Tibial nerve (tissue), 4 donors: ENCODE measurements around the gene GAK. TPM values are rescaled to one million over a fixed set of nuclear protein-coding genes. Genes with fewer than 3 reads are reported as not detected.

ENCODE experiments used
- DNase-seq, 2 donors: peaks; one replicate each; pipeline ENCODE4 v3.0.0-alpha.2; 2019; ENCODE audit warnings: low spot score in 2 of 2
- H3K27ac ChIP-seq, 4 donors: fragments of 200-600 bp; sonication (generic) in 3 of 4; one replicate each; pipeline ENCODE4 v1.5.1; 2017 to 2019; ENCODE audit warnings: mild to moderate bottlenecking in 1 of 4
- H3K27me3 ChIP-seq, 2 donors: fragments of 200-600 bp; sonication (generic) in 1 of 2; one replicate each; pipeline versions ENCODE4 v1.5.1 to v1.6.0; 2017 to 2019
- H3K36me3 ChIP-seq, 3 donors: fragments of 200-600 bp; sonication (generic); one replicate each; pipeline ENCODE4 v1.5.1; 2018 to 2019
- H3K4me1 ChIP-seq, 4 donors: fragments of 200-600 bp; sonication (generic) in 3 of 4; one replicate each; pipeline ENCODE4 v1.5.1; 2017 to 2019
- H3K4me3 ChIP-seq, 4 donors: fragments of 200-600 bp; sonication (generic) in 3 of 4; one replicate each; pipeline ENCODE4 v1.5.1; 2017 to 2019; ENCODE audit warnings: mild to moderate bottlenecking in 1 of 4, moderate library complexity in 1 of 4
- H3K9me3 ChIP-seq, 4 donors: fragments of 200-600 bp; sonication (generic) in 3 of 4; one replicate each; pipeline ENCODE4 v1.5.1; 2017 to 2019
- EP300 ChIP-seq, 2 donors: sonication (generic); formaldehyde crosslinking; IDR thresholded peaks; one replicate each; pipeline ENCODE4 v1.6.1; 2017; ENCODE audit warnings: antibody characterized with exemption in 2 of 2, mild to moderate bottlenecking in 1 of 2
- POLR2A ChIP-seq, 2 donors: fragments of 450-650 bp; IDR thresholded peaks; one replicate each; pipeline ENCODE4 v1.6.1; 2017; ENCODE audit warnings: antibody characterized with exemption in 2 of 2, mild to moderate bottlenecking in 2 of 2, moderate library complexity in 2 of 2
- WGBS, 2 donors: methylation state at CpG; one replicate each; pipeline ENCODE4 v1.1.5; 2018; 5-methylcytosine and 5-hydroxymethylcytosine counted together
- total RNA-seq, 4 donors: library from RNA; depleted of rRNA; stranded (reverse); fragments of >200 nt; gene quantifications; one replicate each; pipeline ENCODE4 v1.1.0, GENCODE V29; 2016
- TF ChIP-seq, protein P1 (sequence below), 5 experiments: fragments of 200-600 bp in 3 of 5; fragments of 450-650 bp in 2 of 5; sonication (generic) in 3 of 5; IDR thresholded peaks; one replicate each; pipeline ENCODE4 v1.5.1; 2016 to 2019; ENCODE audit warnings: antibody characterized with exemption in 5 of 5, mild to moderate bottlenecking in 3 of 5, moderate library complexity in 2 of 5

Gene GAK
- total RNA-seq, 4 donors from 2014 or later: 92.3 to 177 (median 127) TPM

DNA sequence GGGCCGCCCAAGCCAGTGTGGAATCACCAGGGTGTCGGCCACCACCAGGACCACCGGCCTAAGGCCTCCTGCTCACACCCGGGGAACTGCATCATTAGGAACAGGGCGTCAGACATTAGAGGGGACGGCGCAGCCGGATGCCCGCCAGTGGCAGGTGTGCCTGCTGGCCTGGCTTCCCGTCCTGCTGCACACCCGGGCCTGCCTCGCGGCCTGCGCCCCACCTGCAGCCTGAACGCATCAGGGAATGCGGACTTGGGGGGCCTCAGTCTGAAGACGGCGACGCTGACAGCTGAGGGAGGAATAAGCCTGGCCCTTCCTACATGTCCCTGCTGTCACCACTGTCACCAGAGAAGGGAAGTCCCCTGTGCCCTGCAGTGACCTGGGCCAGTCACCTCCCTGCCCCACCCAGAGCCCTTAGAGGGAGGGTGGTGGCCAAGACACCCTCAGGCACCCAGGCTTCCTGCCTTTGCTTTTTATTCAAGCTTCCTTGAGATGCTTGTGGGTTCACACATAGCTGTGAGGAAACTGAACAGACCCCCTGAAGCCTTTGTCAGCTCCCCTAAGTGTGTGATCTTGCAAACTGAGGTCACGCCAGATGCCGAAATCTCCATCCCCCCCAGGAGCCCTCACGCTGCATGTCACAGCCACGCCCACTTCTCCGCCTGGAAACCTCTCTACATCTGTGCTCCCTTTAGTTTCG lies 38.1 kb upstream of the GAK start:
- H3K27me3 ChIP-seq: no peaks in the 10 kb centered on the region
- no peak overlapping the region for H3K4me3 ChIP-seq
- peaks cover 0 to 26% (median 0%) of the 10 kb centered on the region in 3 donors for H3K36me3 ChIP-seq
- no peaks in the 10 kb centered on the region for H3K9me3 ChIP-seq
- H3K4me1 ChIP-seq: peaks cover 0 to 29% (median 21%) of the 10 kb centered on the region in 4 donors
- DNase-seq: no peak
- H3K27ac ChIP-seq: no peak overlapping the region
- 91 to 94% methylated on average over 17 to 25 of the region's 25 CpGs for WGBS, 2 donors
- TF ChIP-seq, protein P1, sequence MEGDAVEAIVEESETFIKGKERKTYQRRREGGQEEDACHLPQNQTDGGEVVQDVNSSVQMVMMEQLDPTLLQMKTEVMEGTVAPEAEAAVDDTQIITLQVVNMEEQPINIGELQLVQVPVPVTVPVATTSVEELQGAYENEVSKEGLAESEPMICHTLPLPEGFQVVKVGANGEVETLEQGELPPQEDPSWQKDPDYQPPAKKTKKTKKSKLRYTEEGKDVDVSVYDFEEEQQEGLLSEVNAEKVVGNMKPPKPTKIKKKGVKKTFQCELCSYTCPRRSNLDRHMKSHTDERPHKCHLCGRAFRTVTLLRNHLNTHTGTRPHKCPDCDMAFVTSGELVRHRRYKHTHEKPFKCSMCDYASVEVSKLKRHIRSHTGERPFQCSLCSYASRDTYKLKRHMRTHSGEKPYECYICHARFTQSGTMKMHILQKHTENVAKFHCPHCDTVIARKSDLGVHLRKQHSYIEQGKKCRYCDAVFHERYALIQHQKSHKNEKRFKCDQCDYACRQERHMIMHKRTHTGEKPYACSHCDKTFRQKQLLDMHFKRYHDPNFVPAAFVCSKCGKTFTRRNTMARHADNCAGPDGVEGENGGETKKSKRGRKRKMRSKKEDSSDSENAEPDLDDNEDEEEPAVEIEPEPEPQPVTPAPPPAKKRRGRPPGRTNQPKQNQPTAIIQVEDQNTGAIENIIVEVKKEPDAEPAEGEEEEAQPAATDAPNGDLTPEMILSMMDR (IDR thresholded peaks at IDR 0.05): no peak
- no peak for TF ChIP-seq POLR2A (IDR thresholded peaks at IDR 0.05)
- TF ChIP-seq EP300 (IDR thresholded peaks at IDR 0.05): no peak

DNA sequence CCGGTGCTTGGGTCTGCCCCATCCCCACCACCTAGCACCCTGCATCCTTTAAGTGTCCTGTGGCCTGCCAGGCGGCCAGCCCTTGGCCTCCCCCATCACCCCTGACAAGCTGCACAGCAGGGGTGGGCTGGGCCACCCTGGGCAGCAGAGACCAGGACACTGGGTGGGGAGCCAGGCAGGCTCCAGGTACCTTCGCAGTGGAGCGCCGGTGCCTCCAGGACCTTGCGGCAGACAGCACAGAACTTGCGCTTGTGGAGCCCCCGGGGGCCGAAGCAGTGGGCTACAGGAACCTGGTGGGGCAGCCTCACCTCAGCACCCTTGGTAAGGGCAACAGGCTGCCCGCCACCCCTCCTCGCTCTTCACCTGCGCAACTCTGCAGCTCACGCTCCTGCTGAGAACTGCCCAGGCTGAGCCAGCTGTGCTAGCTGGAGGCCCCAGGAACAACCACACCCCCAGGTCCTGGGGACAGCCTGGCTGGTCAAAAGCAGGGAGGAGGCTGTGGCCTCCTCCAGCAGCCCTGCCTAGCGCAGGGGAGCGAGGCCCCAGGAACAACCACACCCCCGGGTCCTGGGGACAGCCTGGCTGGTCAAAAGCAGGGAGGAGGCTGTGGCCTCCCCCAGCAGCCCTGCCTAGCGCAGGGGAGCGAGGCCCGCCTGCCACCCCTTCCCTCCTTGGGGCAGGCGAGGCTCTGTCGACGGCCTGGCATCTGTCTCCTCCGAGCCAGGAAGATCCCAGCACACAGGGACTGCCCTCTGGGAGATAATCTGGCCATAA lies 36.7 kb upstream of the GAK start:
- no peaks in the 10 kb centered on the region for H3K27me3 ChIP-seq
- no peak for DNase-seq
- 86 to 87% methylated on average over 15 to 18 of the region's 23 CpGs for WGBS, 2 donors
- no peak overlapping the region for H3K4me3 ChIP-seq
- peaks cover 0 to 25% (median 19%) of the 10 kb centered on the region in 4 donors for H3K4me1 ChIP-seq
- no peaks in the 10 kb centered on the region for H3K9me3 ChIP-seq
- TF ChIP-seq, protein P1 (IDR thresholded peaks at IDR 0.05): no peak
- TF ChIP-seq EP300 (IDR thresholded peaks at IDR 0.05): no peak
- no peak for TF ChIP-seq POLR2A (IDR thresholded peaks at IDR 0.05)
- no peak overlapping the region for H3K27ac ChIP-seq
- H3K36me3 ChIP-seq: peaks cover 0 to 40% (median 0%) of the 10 kb centered on the region in 3 donors

DNA sequence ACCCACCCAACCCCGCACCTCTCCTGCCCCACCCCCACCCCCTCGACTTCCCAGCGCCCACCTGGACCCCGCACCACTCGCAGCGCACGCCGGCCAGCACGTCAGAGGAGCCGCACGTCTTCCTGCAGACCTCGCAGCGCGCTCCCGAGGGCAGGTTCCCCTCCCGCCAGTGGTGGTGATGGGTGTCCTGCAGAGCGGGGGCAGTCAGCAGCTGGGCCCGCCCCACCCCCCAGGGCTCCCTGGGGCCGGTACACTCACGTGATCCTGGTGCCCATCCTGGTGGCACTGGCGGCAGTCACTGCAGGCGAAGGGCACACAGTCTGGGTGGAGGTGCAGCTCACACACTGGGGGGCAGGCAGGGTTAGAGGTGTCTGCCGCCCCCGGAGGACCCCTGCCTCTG lies 36.1 kb upstream of the GAK start:
- no peak overlapping the region for H3K4me3 ChIP-seq
- 0 to 36% methylated on average over 1 to 12 of the region's 24 CpGs for WGBS, 2 donors
- peaks cover 0 to 23% (median 18%) of the 10 kb centered on the region in 4 donors for H3K4me1 ChIP-seq
- H3K27ac ChIP-seq: no peak overlapping the region
- H3K9me3 ChIP-seq: no peaks in the 10 kb centered on the region
- DNase-seq: no peak
- H3K36me3 ChIP-seq: peaks cover 0 to 46% (median 0%) of the 10 kb centered on the region in 3 donors
- H3K27me3 ChIP-seq: no peaks in the 10 kb centered on the region
- no peak for TF ChIP-seq POLR2A (IDR thresholded peaks at IDR 0.05)
- TF ChIP-seq EP300 (IDR thresholded peaks at IDR 0.05): no peak
- TF ChIP-seq, protein P1 (IDR thresholded peaks at IDR 0.05): no peak

DNA sequence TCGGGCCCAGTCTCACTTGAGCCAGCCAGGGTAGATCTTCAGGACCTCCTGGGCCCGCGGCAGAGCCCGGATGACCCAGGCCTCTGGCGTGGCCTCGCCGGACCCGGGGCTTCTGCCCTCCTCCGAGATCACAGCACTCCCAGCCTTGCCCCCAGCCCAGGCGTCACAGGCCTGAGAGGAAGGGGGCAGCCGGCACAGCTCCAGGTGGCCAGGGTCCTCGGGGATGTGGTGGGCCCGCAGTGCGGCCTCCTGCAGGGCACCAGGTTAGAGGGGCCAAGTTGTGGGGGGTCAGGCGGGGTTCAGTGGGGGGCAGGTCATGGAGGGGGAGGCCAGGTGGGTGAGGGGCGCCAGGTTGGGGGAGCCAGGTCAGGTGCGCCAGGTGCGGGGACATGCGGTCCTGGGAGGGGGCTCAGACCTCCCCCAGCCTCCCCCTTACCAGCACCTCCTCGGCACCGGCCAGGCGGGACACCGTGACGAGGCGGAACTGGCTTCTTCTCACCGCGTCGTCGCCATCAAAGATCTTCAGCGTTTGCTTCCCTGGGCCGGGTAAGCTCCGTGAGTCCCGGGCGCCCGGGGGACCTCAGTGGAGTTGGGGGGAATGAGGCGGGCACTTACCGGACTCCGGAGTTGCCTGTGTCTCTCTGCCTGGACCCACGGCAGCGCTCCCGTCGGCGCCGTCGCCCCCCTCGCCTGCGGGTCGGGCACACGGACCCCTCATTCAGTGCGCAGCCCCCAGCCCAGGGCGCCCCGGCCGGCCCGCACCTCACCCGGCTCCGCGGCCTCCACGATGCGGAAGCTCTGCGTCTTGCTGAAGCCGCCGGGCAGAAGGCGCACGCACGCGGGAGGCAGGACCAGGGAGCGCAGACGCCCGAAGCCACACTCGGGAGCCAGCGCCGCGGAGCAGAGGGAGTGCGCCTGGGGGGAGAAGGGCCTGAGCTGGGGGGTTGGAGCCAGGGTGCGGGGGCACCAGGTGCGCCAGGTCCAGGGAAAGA lies 35.3 kb upstream of the GAK start:
- DNase-seq: no peak
- Histone ChIP-seq H3K27me3 (no peaks in the 10 kb centered on the region), H3K9me3 (no peaks in the 10 kb centered on the region), H3K27ac (no peak overlapping the region), H3K4me1 (peaks cover 0 to 17% (median 14%) of the 10 kb centered on the region in 4 donors), H3K36me3 (peaks cover 0 to 54% (median 0%) of the 10 kb centered on the region in 3 donors), H3K4me3 (no peak overlapping the region)
- WGBS, 2 donors: 50 to 57% methylated on average over 65 to 70 of the region's 76 CpGs
- TF ChIP-seq POLR2A (IDR thresholded peaks at IDR 0.05) (no peak), EP300 (IDR thresholded peaks at IDR 0.05) (no peak)
- TF ChIP-seq, protein P1 (IDR thresholded peaks at IDR 0.05): no peak
